ENCODE results near the gene DCAKD.
A peak's percentile ranks its signal among the peaks of the same experiment; 100 is the strongest.

Gene DCAKD

DNA sequence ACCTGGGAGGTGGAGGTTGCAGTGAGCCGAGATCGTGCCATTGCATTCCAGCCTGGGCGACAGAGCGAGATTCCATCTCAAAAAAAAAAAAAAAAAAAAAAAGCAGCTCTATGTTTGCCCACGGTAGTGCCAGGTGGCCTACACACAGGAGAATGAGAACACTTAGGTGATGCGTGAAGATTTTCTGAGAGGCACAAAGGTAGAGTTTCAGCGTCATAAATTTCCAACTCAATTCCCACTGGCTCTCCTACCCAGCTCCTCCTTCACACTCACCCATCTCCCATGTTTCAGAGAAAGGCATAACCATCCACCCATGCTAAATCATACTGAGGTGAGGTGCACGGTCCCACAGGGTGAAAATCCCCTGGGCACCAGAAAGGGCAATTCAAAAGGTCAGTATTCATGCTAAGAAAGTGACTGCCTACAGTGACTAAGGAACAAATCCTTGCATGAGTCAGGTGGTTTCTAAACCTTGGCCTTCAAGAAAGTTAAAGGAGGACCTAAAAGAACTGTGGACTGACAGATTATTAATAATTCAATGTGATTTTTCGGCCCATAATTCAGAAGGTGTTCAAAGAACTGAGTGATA is 4.8 kb downstream of the DCAKD start:
- H3K4me1 ChIP-seq (ENCODE audit: control insufficient read depth in 2 of 2, insufficient read depth in 2 of 2, low read length in 2 of 2) = peaks cover 5 to 13% of the 10 kb centered on the region in 2 donors
- no peaks in the 10 kb centered on the region for H3K9me3 ChIP-seq (ENCODE audit: control insufficient read depth in 2 of 2, low read length in 2 of 2)
- H3K27me3 ChIP-seq (ENCODE audit: control insufficient read depth in 2 of 2, insufficient read depth in 2 of 2, low read length in 2 of 2) = no peaks in the 10 kb centered on the region
- H3K4me3 ChIP-seq (ENCODE audit: low read length in 2 of 2) = no peak overlapping the region
- no peak overlapping the region for H3K27ac ChIP-seq (ENCODE audit: low read depth in 2 of 2, low read length in 2 of 2)
- H3K36me3 ChIP-seq (ENCODE audit: control insufficient read depth in 2 of 2, insufficient read depth in 2 of 2, low read length in 2 of 2) = no peaks in the 10 kb centered on the region
- no peak overlapping the region for H3K9ac ChIP-seq (ENCODE audit: low read depth in 1 of 2, low read length in 2 of 2)

DNA sequence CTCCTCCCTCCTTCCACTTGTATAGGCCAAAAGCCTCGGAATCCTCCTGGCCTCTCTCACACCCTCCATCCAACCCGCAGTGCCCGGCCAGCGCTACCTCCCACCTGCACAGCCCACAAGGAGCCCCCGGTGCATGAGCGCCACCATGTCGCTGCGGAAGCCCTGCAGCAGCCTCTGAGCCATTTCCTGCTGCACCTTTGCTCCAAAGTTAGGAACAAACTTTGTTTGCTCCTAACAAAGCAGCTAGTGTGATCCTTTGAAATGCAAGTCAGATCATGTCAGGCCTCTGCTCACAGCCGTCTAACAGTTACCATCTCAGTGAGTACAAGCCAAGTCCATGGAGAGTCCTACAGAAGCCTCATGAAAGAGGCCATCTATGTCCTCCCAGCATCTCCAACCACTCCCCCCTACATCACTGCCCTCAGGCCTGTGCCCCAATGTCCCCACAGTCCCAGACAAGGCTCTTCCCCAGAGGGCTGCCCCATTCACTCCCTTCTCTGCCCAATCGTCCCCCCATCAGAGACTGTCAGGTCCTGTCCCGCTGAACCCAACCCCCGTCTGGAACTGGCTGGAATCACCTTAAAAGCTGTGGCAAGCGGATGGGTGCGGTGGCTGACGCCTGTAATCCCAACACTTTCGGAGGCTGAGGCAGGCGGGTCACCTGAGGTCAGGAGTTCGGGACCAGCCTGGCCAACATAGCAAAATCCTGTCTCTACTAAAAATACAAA is 7.5 kb downstream of the DCAKD start:
- no peak overlapping the region for H3K27ac ChIP-seq (ENCODE audit: low read depth in 2 of 2, low read length in 2 of 2)
- H3K4me1 ChIP-seq (ENCODE audit: control insufficient read depth in 2 of 2, insufficient read depth in 2 of 2, low read length in 2 of 2) = peaks cover 6 to 8% of the 10 kb centered on the region in 2 donors
- no peak overlapping the region for H3K9ac ChIP-seq (ENCODE audit: low read depth in 1 of 2, low read length in 2 of 2)
- no peaks in the 10 kb centered on the region for H3K27me3 ChIP-seq (ENCODE audit: control insufficient read depth in 2 of 2, insufficient read depth in 2 of 2, low read length in 2 of 2)
- H3K36me3 ChIP-seq (ENCODE audit: control insufficient read depth in 2 of 2, insufficient read depth in 2 of 2, low read length in 2 of 2) = no peaks in the 10 kb centered on the region
- no peak overlapping the region for H3K4me3 ChIP-seq (ENCODE audit: low read length in 2 of 2)
- no peaks in the 10 kb centered on the region for H3K9me3 ChIP-seq (ENCODE audit: control insufficient read depth in 2 of 2, low read length in 2 of 2)

DNA sequence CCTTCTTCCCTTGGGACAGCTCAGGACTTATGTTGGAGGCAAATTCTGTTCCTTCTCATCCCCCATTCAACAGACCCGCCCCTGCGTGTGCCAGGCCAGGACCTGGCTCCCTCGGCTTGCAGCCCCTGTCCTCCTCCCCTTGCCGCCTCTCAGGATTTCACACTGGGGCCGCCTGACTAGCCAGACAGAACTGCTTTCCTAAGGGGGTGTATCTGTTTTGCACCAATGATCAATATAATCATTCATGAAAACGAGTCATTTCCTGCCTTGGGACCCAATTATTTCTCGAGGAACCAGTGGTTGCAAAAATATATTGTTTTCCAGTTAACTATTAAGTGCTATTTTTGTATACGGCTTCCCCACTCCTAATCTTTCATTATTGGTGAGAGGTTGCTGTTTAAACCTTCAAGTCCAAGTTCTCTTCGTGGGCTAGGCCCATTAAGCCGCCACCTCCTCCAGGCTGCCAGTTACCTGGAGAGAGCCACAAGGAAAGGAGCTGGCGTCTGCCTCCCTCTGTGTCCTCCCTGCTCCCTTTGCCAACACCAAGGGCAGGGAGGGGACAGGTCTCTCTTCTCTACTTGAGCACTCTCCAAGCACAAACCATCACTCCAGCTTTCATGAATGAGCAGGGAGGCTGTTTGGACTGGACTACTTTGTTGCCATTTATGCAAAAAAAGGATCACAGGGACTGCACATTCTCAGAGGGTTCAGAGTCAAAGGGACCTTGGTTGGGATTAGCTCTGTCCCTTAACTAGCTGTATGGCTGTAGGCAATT is 8.9 kb downstream of the DCAKD start:
- Histone ChIP-seq H3K9me3 (ENCODE audit: control insufficient read depth in 2 of 2, low read length in 2 of 2) (no peaks in the 10 kb centered on the region), H3K9ac (ENCODE audit: low read depth in 1 of 2, low read length in 2 of 2) (no peak overlapping the region), H3K27me3 (ENCODE audit: control insufficient read depth in 2 of 2, insufficient read depth in 2 of 2, low read length in 2 of 2) (no peaks in the 10 kb centered on the region), H3K4me1 (ENCODE audit: control insufficient read depth in 2 of 2, insufficient read depth in 2 of 2, low read length in 2 of 2) (peaks cover 12 to 14% of the 10 kb centered on the region in 2 donors), H3K27ac (ENCODE audit: low read depth in 2 of 2, low read length in 2 of 2) (no peak overlapping the region), H3K4me3 (ENCODE audit: low read length in 2 of 2) (no peak overlapping the region), H3K36me3 (ENCODE audit: control insufficient read depth in 2 of 2, insufficient read depth in 2 of 2, low read length in 2 of 2) (no peaks in the 10 kb centered on the region)

DNA sequence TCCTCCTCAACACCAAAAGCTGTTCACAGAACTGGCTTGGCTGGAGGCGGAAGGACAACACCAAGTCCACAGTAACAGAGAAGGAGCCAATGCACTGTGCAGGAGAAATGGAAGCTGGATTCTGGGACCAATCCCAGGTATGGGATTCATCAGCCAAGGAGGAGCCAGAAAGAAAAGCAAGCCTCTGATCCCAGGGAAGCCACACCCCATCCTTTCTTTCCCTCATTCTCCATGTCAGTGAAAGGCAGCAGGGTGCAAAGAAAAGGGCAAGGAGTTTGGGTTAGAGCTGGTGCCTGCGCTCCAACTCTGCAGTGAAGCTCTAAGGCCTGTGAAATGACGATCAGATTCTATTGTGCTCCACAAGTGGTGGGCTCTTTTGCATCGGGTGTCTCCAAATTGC is 11.0 kb downstream of the DCAKD start:
- Histone ChIP-seq H3K9me3 (ENCODE audit: control insufficient read depth in 2 of 2, low read length in 2 of 2) (no peaks in the 10 kb centered on the region), H3K27ac (ENCODE audit: low read depth in 2 of 2, low read length in 2 of 2) (no peak overlapping the region), H3K4me1 (ENCODE audit: control insufficient read depth in 2 of 2, insufficient read depth in 2 of 2, low read length in 2 of 2) (peaks cover 24 to 26% of the 10 kb centered on the region in 2 donors), H3K27me3 (ENCODE audit: control insufficient read depth in 2 of 2, insufficient read depth in 2 of 2, low read length in 2 of 2) (no peaks in the 10 kb centered on the region), H3K36me3 (ENCODE audit: control insufficient read depth in 2 of 2, insufficient read depth in 2 of 2, low read length in 2 of 2) (no peaks in the 10 kb centered on the region), H3K4me3 (ENCODE audit: low read length in 2 of 2) (no peak overlapping the region), H3K9ac (ENCODE audit: low read depth in 1 of 2, low read length in 2 of 2) (peak overlapping the region in 1 of 2 donors; percentile 1)

DNA sequence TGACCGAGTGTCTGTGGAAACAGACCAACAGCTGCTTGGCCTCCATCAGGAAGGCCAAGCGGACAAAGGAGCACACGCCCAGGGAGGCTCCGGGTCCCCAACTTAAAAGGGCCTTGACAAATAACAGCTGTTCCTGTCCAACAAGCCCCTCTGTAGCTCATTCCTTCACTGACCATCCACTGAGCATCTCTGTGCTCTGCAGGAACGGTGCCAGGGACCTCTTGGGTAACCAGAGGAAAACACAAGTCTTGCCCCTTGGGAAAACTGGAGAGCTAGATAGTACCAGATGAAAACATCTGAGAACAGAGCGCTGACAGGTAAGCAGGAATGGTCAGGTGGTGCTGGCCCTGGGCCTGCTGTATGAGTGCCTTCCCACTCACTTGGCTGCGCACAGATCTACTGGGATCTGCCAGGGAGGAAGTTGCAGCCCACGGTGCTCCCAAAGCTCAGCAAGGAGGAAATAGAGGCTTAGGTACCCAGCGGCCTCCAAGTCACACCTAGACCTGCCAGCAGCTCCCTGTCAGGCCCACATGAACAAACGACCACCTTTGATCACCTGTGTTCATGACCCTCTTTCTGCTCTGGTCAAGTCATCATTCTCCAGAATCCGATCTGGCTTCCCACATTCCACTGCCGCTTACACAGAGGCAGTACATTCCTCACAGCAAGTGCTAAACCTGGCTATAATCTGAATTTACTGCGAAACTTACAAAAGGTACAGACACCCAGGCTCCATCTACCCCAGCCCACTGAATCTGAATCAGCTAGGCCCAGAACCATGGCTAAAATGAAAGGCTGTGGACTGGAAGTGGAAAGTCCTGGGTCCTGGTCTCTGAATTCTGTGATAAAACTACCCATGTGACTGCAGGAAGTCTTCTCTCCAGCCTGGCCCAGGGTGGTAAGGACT is 12.5 kb downstream of the DCAKD start:
- H3K9me3 ChIP-seq (ENCODE audit: control insufficient read depth in 2 of 2, low read length in 2 of 2) = no peaks in the 10 kb centered on the region
- H3K9ac ChIP-seq (ENCODE audit: low read depth in 1 of 2, low read length in 2 of 2) = no peak overlapping the region
- no peaks in the 10 kb centered on the region for H3K27me3 ChIP-seq (ENCODE audit: control insufficient read depth in 2 of 2, insufficient read depth in 2 of 2, low read length in 2 of 2)
- peaks cover 0 to 6% of the 10 kb centered on the region in 2 donors for H3K36me3 ChIP-seq (ENCODE audit: control insufficient read depth in 2 of 2, insufficient read depth in 2 of 2, low read length in 2 of 2)
- H3K4me3 ChIP-seq (ENCODE audit: low read length in 2 of 2) = no peak overlapping the region
- H3K27ac ChIP-seq (ENCODE audit: low read depth in 2 of 2, low read length in 2 of 2) = no peak overlapping the region
- peaks cover 24 to 28% of the 10 kb centered on the region in 2 donors for H3K4me1 ChIP-seq (ENCODE audit: control insufficient read depth in 2 of 2, insufficient read depth in 2 of 2, low read length in 2 of 2)

DNA sequence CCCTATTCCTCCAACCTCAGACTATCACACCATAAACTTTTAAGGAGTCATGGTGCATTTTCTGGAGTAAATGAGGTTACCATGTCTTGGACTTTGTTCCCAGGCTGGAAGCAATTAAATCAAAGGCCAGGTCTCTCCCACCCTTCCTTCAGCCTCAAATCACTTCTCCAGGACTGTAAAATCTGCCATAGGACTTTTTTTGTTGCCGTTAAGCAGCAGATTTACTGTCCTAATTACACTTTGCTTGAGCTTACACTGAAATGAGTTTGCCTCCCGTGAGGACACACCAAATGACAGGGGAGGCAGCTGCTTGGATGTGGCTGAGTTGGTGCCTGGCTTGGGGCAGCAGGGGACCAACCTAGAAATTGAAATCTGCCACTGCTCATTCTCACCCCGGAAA is 14.7 kb downstream of the DCAKD start:
- Histone ChIP-seq H3K9ac (ENCODE audit: low read depth in 1 of 2, low read length in 2 of 2) (no peak overlapping the region), H3K27ac (ENCODE audit: low read depth in 2 of 2, low read length in 2 of 2) (peak overlapping the region; percentile 43 to 61), H3K36me3 (ENCODE audit: control insufficient read depth in 2 of 2, insufficient read depth in 2 of 2, low read length in 2 of 2) (peaks cover 6 to 19% of the 10 kb centered on the region in 2 donors), H3K27me3 (ENCODE audit: control insufficient read depth in 2 of 2, insufficient read depth in 2 of 2, low read length in 2 of 2) (no peaks in the 10 kb centered on the region), H3K9me3 (ENCODE audit: control insufficient read depth in 2 of 2, low read length in 2 of 2) (no peaks in the 10 kb centered on the region), H3K4me3 (ENCODE audit: low read length in 2 of 2) (no peak overlapping the region), H3K4me1 (ENCODE audit: control insufficient read depth in 2 of 2, insufficient read depth in 2 of 2, low read length in 2 of 2) (peaks cover 24 to 28% of the 10 kb centered on the region in 2 donors)

DNA sequence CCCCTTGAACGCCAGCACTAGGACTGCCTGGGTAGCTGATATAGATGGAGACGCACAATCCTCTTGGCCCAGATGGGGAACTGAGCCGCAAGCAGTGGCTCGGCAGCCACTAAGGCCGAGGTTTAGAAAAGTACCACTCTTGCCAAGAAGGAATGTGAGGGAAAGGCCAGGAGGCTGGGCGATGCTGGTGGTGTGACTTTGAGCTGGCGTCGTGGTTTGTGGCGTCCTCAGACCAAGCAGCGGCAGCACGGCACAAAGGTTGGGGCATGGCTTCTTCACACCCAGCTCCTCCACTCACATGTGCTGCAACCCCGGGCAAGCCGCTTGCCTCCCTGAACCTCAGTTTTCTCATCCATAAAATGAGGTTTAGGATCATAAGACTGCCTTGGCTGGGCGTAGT is 15.6 kb downstream of the DCAKD start:
- peaks cover 14 to 24% of the 10 kb centered on the region in 2 donors for H3K36me3 ChIP-seq (ENCODE audit: control insufficient read depth in 2 of 2, insufficient read depth in 2 of 2, low read length in 2 of 2)
- peaks cover 24 to 28% of the 10 kb centered on the region in 2 donors for H3K4me1 ChIP-seq (ENCODE audit: control insufficient read depth in 2 of 2, insufficient read depth in 2 of 2, low read length in 2 of 2)
- peak overlapping the region in 1 of 2 donors; percentile 43 for H3K27ac ChIP-seq (ENCODE audit: low read depth in 2 of 2, low read length in 2 of 2)
- H3K9ac ChIP-seq (ENCODE audit: low read depth in 1 of 2, low read length in 2 of 2) = no peak overlapping the region
- no peaks in the 10 kb centered on the region for H3K9me3 ChIP-seq (ENCODE audit: control insufficient read depth in 2 of 2, low read length in 2 of 2)
- no peaks in the 10 kb centered on the region for H3K27me3 ChIP-seq (ENCODE audit: control insufficient read depth in 2 of 2, insufficient read depth in 2 of 2, low read length in 2 of 2)
- no peak overlapping the region for H3K4me3 ChIP-seq (ENCODE audit: low read length in 2 of 2)

DNA sequence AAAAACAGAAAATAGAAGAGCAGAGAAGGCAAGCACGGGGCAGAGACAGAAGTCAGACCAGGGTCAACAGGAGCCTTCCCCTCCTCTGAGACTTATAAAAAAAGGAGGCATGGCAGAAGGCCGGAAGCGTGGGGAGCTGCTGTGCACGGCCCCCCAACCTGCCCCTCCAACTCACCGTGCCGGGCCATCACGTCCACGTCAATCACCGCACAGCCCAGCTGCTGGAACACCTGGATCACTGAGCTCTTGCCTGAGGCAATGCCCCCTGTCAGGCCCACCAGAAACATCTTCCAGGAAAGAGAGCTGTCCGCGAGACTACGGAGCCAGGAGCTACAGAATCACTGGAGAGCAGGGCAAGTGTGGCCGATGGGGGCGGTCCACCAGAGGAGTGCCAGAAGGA is 16.8 kb downstream of the DCAKD start:
- H3K4me1 ChIP-seq (ENCODE audit: control insufficient read depth in 2 of 2, insufficient read depth in 2 of 2, low read length in 2 of 2) = peaks cover 24 to 25% of the 10 kb centered on the region in 2 donors
- peaks cover 20 to 36% of the 10 kb centered on the region in 2 donors for H3K36me3 ChIP-seq (ENCODE audit: control insufficient read depth in 2 of 2, insufficient read depth in 2 of 2, low read length in 2 of 2)

DNA sequence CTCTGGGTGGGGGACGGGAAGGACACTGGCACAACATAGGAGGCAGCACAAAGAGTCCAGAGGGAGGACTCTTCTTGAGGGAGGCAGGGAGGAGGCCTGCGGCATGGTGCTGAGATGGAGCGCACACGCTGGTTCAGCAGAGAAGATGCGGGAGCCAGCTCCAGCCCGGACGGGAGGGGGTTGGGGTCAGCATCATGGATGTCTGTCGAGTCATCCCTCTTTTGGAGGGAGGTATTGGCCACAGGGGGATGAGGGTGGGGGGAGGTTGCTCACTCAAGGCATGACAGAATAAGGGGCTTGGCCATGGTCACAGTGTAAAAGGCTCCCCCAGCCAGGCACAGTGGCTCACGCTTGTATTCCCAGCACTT is 19.3 kb downstream of the DCAKD start:
- H3K9me3 ChIP-seq (ENCODE audit: control insufficient read depth in 2 of 2, low read length in 2 of 2) = no peaks in the 10 kb centered on the region
- no peak overlapping the region for H3K27ac ChIP-seq (ENCODE audit: low read depth in 2 of 2, low read length in 2 of 2)
- peaks cover 25 to 43% of the 10 kb centered on the region in 2 donors for H3K36me3 ChIP-seq (ENCODE audit: control insufficient read depth in 2 of 2, insufficient read depth in 2 of 2, low read length in 2 of 2)
- H3K9ac ChIP-seq (ENCODE audit: low read depth in 1 of 2, low read length in 2 of 2) = no peak overlapping the region
- H3K27me3 ChIP-seq (ENCODE audit: control insufficient read depth in 2 of 2, insufficient read depth in 2 of 2, low read length in 2 of 2) = no peaks in the 10 kb centered on the region
- no peak overlapping the region for H3K4me3 ChIP-seq (ENCODE audit: low read length in 2 of 2)
- H3K4me1 ChIP-seq (ENCODE audit: control insufficient read depth in 2 of 2, insufficient read depth in 2 of 2, low read length in 2 of 2) = peaks cover 10 to 14% of the 10 kb centered on the region in 2 donors

More for the DNA sequence above, 16.8 kb downstream of the DCAKD start:
- Histone ChIP-seq H3K27ac (ENCODE audit: low read depth in 2 of 2, low read length in 2 of 2) (no peak overlapping the region), H3K9ac (ENCODE audit: low read depth in 1 of 2, low read length in 2 of 2) (no peak overlapping the region), H3K9me3 (ENCODE audit: control insufficient read depth in 2 of 2, low read length in 2 of 2) (no peaks in the 10 kb centered on the region), H3K27me3 (ENCODE audit: control insufficient read depth in 2 of 2, insufficient read depth in 2 of 2, low read length in 2 of 2) (no peaks in the 10 kb centered on the region), H3K4me3 (ENCODE audit: low read length in 2 of 2) (no peak overlapping the region)
